Measurements from ENCODE around the gene MYO1D. TPM values are rescaled to one million over a fixed set of nuclear protein-coding genes. Genes with fewer than 3 reads are reported as not detected.

Gene MYO1D
- total RNA-seq, 2 experiments from 2014 or later = 0.09 to 0.89 TPM

DNA sequence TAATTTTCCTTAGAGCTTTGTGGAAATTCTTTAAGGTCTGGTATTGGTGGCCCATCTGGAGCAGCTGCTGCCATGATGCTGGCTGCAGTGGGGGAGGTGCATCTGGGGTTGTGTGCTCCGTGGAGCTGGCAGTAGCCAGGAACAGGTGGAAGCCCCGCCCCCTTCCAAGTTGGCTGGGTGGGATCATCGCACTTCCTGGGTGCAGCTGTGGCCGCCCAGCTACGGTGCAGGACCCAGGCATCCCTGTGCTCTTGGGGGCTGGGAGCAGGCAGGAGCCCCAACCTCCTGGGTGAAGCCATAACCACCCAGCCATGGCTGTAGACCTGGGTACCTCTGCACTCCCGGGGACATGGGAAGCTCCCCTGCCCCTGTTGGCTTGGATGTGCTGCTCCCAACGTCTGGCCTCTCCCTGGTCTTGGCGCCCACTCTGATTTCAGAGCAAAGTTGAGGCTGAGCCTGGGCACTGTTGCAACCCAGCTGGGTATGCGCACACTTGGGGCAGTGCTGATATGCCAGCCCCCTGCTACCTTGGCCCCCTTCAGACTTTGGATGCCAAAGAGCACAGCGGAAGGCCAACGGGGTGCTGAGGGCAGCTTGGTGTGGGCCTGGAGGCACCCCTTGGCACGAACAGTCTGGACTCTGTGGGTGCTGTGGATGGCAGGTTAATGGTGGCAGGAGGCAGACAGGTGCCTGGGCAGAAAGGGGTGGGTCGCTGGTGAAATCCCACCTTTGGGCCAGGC is 145.2 kb downstream of the MYO1D start:
- DNase-seq (ENCODE audit: low spot score) = no peak
- POLR2A ChIA-PET = interaction anchor here (1.0 kb wide), 1 partner anchor 51 kb away, joined by 3 read pairs; no protein-coding TSS in a partner anchor
- CTCF ChIA-PET (ENCODE audit: unreplicated experiment) = no interaction called here
- no peaks in the 10 kb centered on the region for H3K9me3 ChIP-seq (ENCODE audit: low read length)
- TF ChIP-seq CTCF (conservative IDR thresholded peaks at IDR 0.05; ENCODE audit: low read length) (no peak), EZH2phosphoT487 (IDR thresholded peaks at IDR 0.05; ENCODE audit: borderline replicate concordance, low read depth, low read length) (no peak)
- H3K27ac ChIP-seq (ENCODE audit: low read depth, low read length, poor library complexity, severe bottlenecking) = no peak overlapping the region
- BruUV-seq (replicated peaks) = no TSS peak
- intact Hi-C loops (cut with micrococcal nuclease; ENCODE audit: unreplicated experiment) = no loop called here
- no peak overlapping the region for H3K4me2 ChIP-seq (ENCODE audit: low read length)
- no peaks in the 10 kb centered on the region for H4K20me1 ChIP-seq (ENCODE audit: insufficient read depth, low read length)
- no peaks in the 10 kb centered on the region for H3K79me2 ChIP-seq (ENCODE audit: insufficient read depth, low read depth, low read length)
- no peaks in the 10 kb centered on the region for H3K4me1 ChIP-seq (ENCODE audit: insufficient read depth, low read length, poor library complexity, severe bottlenecking)
- H2AFZ ChIP-seq (ENCODE audit: low read length) = no peak overlapping the region
- H3K36me3 ChIP-seq (ENCODE audit: insufficient read depth, low read length) = no peaks in the 10 kb centered on the region
- no peak overlapping the region for H3K4me3 ChIP-seq (ENCODE audit: low read depth, low read length, poor library complexity, severe bottlenecking)
- no peaks in the 10 kb centered on the region for H3K9me2 ChIP-seq (ENCODE audit: insufficient read depth, low read length)

- BruUV-seq (replicated peaks) = no TSS peak
- POLR2A ChIA-PET = no interaction called here
- CTCF ChIA-PET (ENCODE audit: unreplicated experiment) = no interaction called here
Measured at GRCh38 chr17:32727681-32728080, 149.2 kb downstream of the MYO1D start.

More at GRCh38 chr17:32727681-32728080, 149.2 kb downstream of the MYO1D start:
- Histone ChIP-seq H4K20me1 (ENCODE audit: insufficient read depth, low read length) (no peaks in the 10 kb centered on the region), H3K36me3 (ENCODE audit: insufficient read depth, low read length) (no peaks in the 10 kb centered on the region), H3K27ac (ENCODE audit: low read depth, low read length, poor library complexity, severe bottlenecking) (no peak overlapping the region), H3K4me3 (ENCODE audit: low read depth, low read length, poor library complexity, severe bottlenecking) (no peak overlapping the region), H3K9me3 (ENCODE audit: low read length) (0 out of 2 replicates have a peak, but pooled peaks cover 6% of the 10 kb centered on the region), H3K4me1 (ENCODE audit: insufficient read depth, low read length, poor library complexity, severe bottlenecking) (no peaks in the 10 kb centered on the region), H3K4me2 (ENCODE audit: low read length) (no peak overlapping the region), H3K79me2 (ENCODE audit: insufficient read depth, low read depth, low read length) (no peaks in the 10 kb centered on the region), H3K9me2 (ENCODE audit: insufficient read depth, low read length) (no peaks in the 10 kb centered on the region), H2AFZ (ENCODE audit: low read length) (no peak overlapping the region)
- intact Hi-C loops (cut with micrococcal nuclease; ENCODE audit: unreplicated experiment) = no loop called here
- TF ChIP-seq EZH2phosphoT487 (IDR thresholded peaks at IDR 0.05; ENCODE audit: borderline replicate concordance, low read depth, low read length) (no peak), CTCF (conservative IDR thresholded peaks at IDR 0.05; ENCODE audit: low read length) (no peak)
- DNase-seq (ENCODE audit: low spot score) = no peak
